ENCODE measurements around the gene PRKD1.

The PRKD1 gene

GRCh38 chr14:29926701-29927375, 809 bp downstream of the PRKD1 start:
- H3K9me3 ChIP-seq (ENCODE audit: control insufficient read depth, low read length) = no peaks in the 10 kb centered on the region
- H3K27ac ChIP-seq (ENCODE audit: insufficient read depth, low read depth, low read length, poor library complexity, severe bottlenecking) = no peak overlapping the region
- peak overlapping the region; percentile 75 for H3K4me3 ChIP-seq (ENCODE audit: insufficient read depth, low read depth, low read length)
- H3K27me3 ChIP-seq (ENCODE audit: control insufficient read depth, insufficient read depth, low read length, poor library complexity, severe bottlenecking) = peaks cover 38% of the 10 kb centered on the region
- peaks cover 16% of the 10 kb centered on the region for H3K4me1 ChIP-seq (ENCODE audit: control insufficient read depth, insufficient read depth, low read length)
- WGBS, 2 experiments = 1% methylated on average over 51 of the region's 51 CpGs
- no peaks in the 10 kb centered on the region for H3K36me3 ChIP-seq (ENCODE audit: control insufficient read depth, insufficient read depth, low read length)

GRCh38 chr14:29926228-29926627, 1.4 kb downstream of the PRKD1 start:
- Histone ChIP-seq H3K9me3 (ENCODE audit: control insufficient read depth, low read length) (no peaks in the 10 kb centered on the region), H3K27me3 (ENCODE audit: control insufficient read depth, insufficient read depth, low read length, poor library complexity, severe bottlenecking) (peaks cover 38% of the 10 kb centered on the region), H3K27ac (ENCODE audit: insufficient read depth, low read depth, low read length, poor library complexity, severe bottlenecking) (no peak overlapping the region), H3K36me3 (ENCODE audit: control insufficient read depth, insufficient read depth, low read length) (no peaks in the 10 kb centered on the region), H3K4me3 (ENCODE audit: insufficient read depth, low read depth, low read length) (peak overlapping the region; percentile 75), H3K4me1 (ENCODE audit: control insufficient read depth, insufficient read depth, low read length) (peaks cover 16% of the 10 kb centered on the region)
- WGBS, 2 experiments = 9 to 11% methylated on average over 8 of the region's 8 CpGs

GRCh38 chr14:29925736-29926135, 1.9 kb downstream of the PRKD1 start:
- Histone ChIP-seq H3K4me1 (ENCODE audit: control insufficient read depth, insufficient read depth, low read length) (peaks cover 16% of the 10 kb centered on the region), H3K9me3 (ENCODE audit: control insufficient read depth, low read length) (no peaks in the 10 kb centered on the region), H3K36me3 (ENCODE audit: control insufficient read depth, insufficient read depth, low read length) (no peaks in the 10 kb centered on the region), H3K27me3 (ENCODE audit: control insufficient read depth, insufficient read depth, low read length, poor library complexity, severe bottlenecking) (peaks cover 38% of the 10 kb centered on the region), H3K4me3 (ENCODE audit: insufficient read depth, low read depth, low read length) (peak overlapping the region; percentile 75), H3K27ac (ENCODE audit: insufficient read depth, low read depth, low read length, poor library complexity, severe bottlenecking) (no peak overlapping the region)
- 48% methylated on average over 3 of the region's 3 CpGs for WGBS, 2 experiments

GRCh38 chr14:29925101-29925722, 2.4 kb downstream of the PRKD1 start:
- WGBS, 2 experiments = 37 to 62% methylated on average over 4 to 5 of the region's 5 CpGs
- Histone ChIP-seq H3K27me3 (ENCODE audit: control insufficient read depth, insufficient read depth, low read length, poor library complexity, severe bottlenecking) (peaks cover 36% of the 10 kb centered on the region), H3K4me3 (ENCODE audit: insufficient read depth, low read depth, low read length) (no peak overlapping the region), H3K9me3 (ENCODE audit: control insufficient read depth, low read length) (no peaks in the 10 kb centered on the region), H3K36me3 (ENCODE audit: control insufficient read depth, insufficient read depth, low read length) (no peaks in the 10 kb centered on the region), H3K4me1 (ENCODE audit: control insufficient read depth, insufficient read depth, low read length) (peaks cover 16% of the 10 kb centered on the region), H3K27ac (ENCODE audit: insufficient read depth, low read depth, low read length, poor library complexity, severe bottlenecking) (no peak overlapping the region)

- Histone ChIP-seq H3K36me3 (ENCODE audit: control insufficient read depth, insufficient read depth, low read length) (no peaks in the 10 kb centered on the region), H3K9me3 (ENCODE audit: control insufficient read depth, low read length) (no peaks in the 10 kb centered on the region), H3K4me3 (ENCODE audit: insufficient read depth, low read depth, low read length) (no peak overlapping the region), H3K27me3 (ENCODE audit: control insufficient read depth, insufficient read depth, low read length, poor library complexity, severe bottlenecking) (no peaks in the 10 kb centered on the region), H3K27ac (ENCODE audit: insufficient read depth, low read depth, low read length, poor library complexity, severe bottlenecking) (no peak overlapping the region), H3K4me1 (ENCODE audit: control insufficient read depth, insufficient read depth, low read length) (no peaks in the 10 kb centered on the region)
- WGBS, 2 experiments = 87 to 92% methylated on average over 2 of the region's 2 CpGs
Measured at GRCh38 chr14:29919845-29920244, 7.8 kb downstream of the PRKD1 start.

- H3K4me3 ChIP-seq (ENCODE audit: insufficient read depth, low read depth, low read length) = no peak overlapping the region
- no peaks in the 10 kb centered on the region for H3K36me3 ChIP-seq (ENCODE audit: control insufficient read depth, insufficient read depth, low read length)
- H3K9me3 ChIP-seq (ENCODE audit: control insufficient read depth, low read length) = no peaks in the 10 kb centered on the region
- WGBS, 2 experiments = 80% methylated on average over 1 of the region's 2 CpGs; no CpG with 5 or more reads in 1 of the 2 experiments
- no peaks in the 10 kb centered on the region for H3K27me3 ChIP-seq (ENCODE audit: control insufficient read depth, insufficient read depth, low read length, poor library complexity, severe bottlenecking)
- no peak overlapping the region for H3K27ac ChIP-seq (ENCODE audit: insufficient read depth, low read depth, low read length, poor library complexity, severe bottlenecking)
- H3K4me1 ChIP-seq (ENCODE audit: control insufficient read depth, insufficient read depth, low read length) = no peaks in the 10 kb centered on the region
Measured at GRCh38 chr14:29918981-29919380, 8.7 kb downstream of the PRKD1 start.

- no peaks in the 10 kb centered on the region for H3K36me3 ChIP-seq (ENCODE audit: control insufficient read depth, insufficient read depth, low read length)
- no peaks in the 10 kb centered on the region for H3K9me3 ChIP-seq (ENCODE audit: control insufficient read depth, low read length)
- no peak overlapping the region for H3K4me3 ChIP-seq (ENCODE audit: insufficient read depth, low read depth, low read length)
- no peaks in the 10 kb centered on the region for H3K4me1 ChIP-seq (ENCODE audit: control insufficient read depth, insufficient read depth, low read length)
- no peak overlapping the region for H3K27ac ChIP-seq (ENCODE audit: insufficient read depth, low read depth, low read length, poor library complexity, severe bottlenecking)
- whole genome bisulfite sequencing, 2 experiments = 95 to 99% methylated on average over 5 of the region's 5 CpGs
- no peaks in the 10 kb centered on the region for H3K27me3 ChIP-seq (ENCODE audit: control insufficient read depth, insufficient read depth, low read length, poor library complexity, severe bottlenecking)
Measured at GRCh38 chr14:29913566-29913965, 14.1 kb downstream of the PRKD1 start.

GRCh38 chr14:29911810-29912209, 15.8 kb downstream of the PRKD1 start:
- WGBS, 2 experiments = 89 to 93% methylated on average over 3 of the region's 3 CpGs
- Histone ChIP-seq H3K27me3 (ENCODE audit: control insufficient read depth, insufficient read depth, low read length, poor library complexity, severe bottlenecking) (no peaks in the 10 kb centered on the region), H3K27ac (ENCODE audit: insufficient read depth, low read depth, low read length, poor library complexity, severe bottlenecking) (no peak overlapping the region), H3K9me3 (ENCODE audit: control insufficient read depth, low read length) (no peaks in the 10 kb centered on the region), H3K36me3 (ENCODE audit: control insufficient read depth, insufficient read depth, low read length) (no peaks in the 10 kb centered on the region), H3K4me1 (ENCODE audit: control insufficient read depth, insufficient read depth, low read length) (no peaks in the 10 kb centered on the region), H3K4me3 (ENCODE audit: insufficient read depth, low read depth, low read length) (no peak overlapping the region)

- 95 to 97% methylated on average over 25 of the region's 26 CpGs for WGBS, 2 experiments
- Histone ChIP-seq H3K36me3 (ENCODE audit: control insufficient read depth, insufficient read depth, low read length) (no peaks in the 10 kb centered on the region), H3K27ac (ENCODE audit: insufficient read depth, low read depth, low read length, poor library complexity, severe bottlenecking) (no peak overlapping the region), H3K9me3 (ENCODE audit: control insufficient read depth, low read length) (no peaks in the 10 kb centered on the region), H3K4me3 (ENCODE audit: insufficient read depth, low read depth, low read length) (no peak overlapping the region), H3K27me3 (ENCODE audit: control insufficient read depth, insufficient read depth, low read length, poor library complexity, severe bottlenecking) (no peaks in the 10 kb centered on the region), H3K4me1 (ENCODE audit: control insufficient read depth, insufficient read depth, low read length) (no peaks in the 10 kb centered on the region)
Measured at GRCh38 chr14:29908652-29909577, 18.7 kb downstream of the PRKD1 start.

Measured in ectodermal cell (in vitro differentiated cells).